GM19238 (cell line): Measurements from ENCODE around the gene POP5.

Experiments used
- DNase-seq: peaks from one replicate; pipeline ENCODE4 v3.0.0; 2011; ENCODE audit warnings: low spot score; ENCODE audit not compliant: insufficient read length

Gene POP5

GRCh38 chr12:120590741-120591407, 9.7 kb upstream of the POP5 start:
- no peak for DNase-seq

DNA sequence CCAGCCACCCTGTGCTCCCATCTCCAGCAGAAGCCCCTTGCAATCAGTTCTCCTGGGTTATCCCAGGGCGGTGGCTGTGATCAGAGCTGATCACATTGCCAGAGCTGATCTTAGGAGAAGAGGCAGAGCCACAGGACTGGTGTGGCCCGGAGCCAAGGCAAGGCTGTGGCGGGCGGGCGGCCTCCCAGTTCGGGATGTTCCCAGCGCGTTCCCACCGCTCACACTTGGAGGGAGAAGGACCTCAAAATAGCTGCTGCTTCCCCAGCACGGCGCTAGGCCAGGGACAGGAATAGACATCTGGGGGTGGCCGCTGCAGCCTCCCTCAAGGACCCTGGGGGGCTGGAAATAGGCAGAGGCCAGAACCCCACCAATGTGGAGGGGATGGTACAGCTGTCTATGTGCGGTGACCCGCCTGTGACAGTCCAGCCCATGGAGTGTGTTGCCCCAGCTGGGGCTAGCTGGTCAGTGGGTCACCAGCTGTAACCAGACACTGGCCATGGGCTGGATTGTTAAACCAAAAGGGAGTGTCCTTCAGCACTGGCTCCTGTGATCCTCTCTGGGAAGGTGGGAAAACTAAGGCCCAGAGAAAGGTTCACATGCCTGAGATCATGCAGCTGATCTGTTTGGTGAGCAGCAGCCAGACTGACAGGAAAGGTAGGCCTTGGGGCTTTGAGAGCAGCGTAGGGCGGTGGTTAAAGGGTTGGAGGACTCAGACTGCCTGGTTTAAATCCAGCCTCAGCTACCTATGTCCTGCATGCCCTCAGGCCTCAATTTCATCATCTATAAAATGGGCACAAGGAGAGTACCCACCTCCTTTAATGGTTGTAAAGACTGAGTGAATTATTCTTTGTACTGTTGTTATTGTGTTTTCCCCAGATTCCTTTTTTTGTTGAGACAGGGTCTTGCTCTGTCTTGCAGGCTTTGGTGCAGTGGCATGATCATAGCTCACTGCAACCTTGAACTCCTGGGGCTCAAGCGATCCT, 8.0 kb upstream of the POP5 start:
- DNase-seq = no peak

- no peak for DNase-seq
Measured at GRCh38 chr12:120588371-120588770, 7.2 kb upstream of the POP5 start.

DNA sequence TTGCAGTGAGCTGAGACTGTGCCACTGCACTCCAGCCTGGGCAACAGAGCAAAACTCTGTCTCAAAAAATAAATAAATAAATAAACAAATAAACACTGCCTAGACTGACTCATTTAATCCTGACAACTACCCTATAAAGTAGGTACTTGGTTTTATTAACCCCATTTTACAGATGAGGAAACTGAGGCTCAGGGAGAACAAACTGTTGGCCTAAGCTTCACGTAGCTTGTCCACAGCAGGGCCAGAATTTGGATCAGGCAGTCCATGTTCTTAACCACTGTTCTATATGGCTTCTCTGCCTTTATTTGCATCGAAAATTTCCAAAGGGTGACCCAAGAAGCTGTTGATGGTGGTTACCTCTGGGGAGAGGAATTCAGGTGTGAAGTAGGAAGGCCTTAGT, 5.7 kb upstream of the POP5 start:
- no peak for DNase-seq

GRCh38 chr12:120586206-120586605, 5.0 kb upstream of the POP5 start:
- no peak for DNase-seq

GRCh38 chr12:120584343-120585149, 3.3 kb upstream of the POP5 start:
- DNase-seq = peak; percentile 15

GRCh38 chr12:120583478-120584030, 2.4 kb upstream of the POP5 start:
- DNase-seq = peak; percentile 65

DNA sequence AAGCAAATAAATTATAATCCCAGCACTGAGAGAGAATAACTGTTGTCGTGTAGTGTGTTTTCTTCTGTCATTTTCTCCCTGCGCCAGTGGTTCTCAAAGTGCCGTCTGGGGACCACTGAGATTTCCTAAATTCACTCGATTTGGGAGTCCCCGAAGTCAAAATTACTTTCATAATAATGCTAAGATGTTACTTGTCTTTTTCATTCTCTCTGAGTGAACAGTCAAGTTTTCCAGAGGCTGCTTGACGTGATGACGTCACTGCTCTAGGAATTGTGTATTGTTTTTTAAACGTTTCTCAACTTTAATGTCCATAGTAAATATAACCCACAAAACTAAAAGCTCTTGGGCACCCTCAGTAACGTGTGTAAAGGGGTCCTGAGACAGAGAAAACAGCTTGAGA, 796 bp upstream of the POP5 start:
- DNase-seq = no peak

- no peak for DNase-seq
Measured at GRCh38 chr12:120579179-120579578, 2.0 kb downstream of the POP5 start.

- DNase-seq = no peak
Measured at GRCh38 chr12:120574106-120574505, 7.1 kb downstream of the POP5 start.

DNA sequence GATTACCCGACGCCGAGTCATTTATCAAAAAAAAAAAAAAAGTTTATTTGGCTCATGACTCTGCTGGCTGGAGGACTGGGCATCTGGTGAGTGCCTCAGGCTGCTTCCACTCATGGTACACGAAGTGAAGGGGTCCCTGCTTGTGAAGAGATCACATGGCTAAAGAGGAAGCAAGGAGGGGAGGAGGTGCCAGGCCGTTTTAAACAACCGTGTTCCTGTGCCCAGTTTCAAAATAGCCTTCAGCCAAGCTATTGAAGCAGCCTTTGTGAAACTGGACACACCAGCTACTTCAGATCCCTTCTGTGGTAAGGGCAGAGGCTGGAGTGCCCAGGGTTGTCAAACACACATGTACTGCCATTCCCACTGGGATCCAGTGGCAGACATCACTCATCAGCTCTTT, 7.6 kb downstream of the POP5 start:
- no peak for DNase-seq

DNA sequence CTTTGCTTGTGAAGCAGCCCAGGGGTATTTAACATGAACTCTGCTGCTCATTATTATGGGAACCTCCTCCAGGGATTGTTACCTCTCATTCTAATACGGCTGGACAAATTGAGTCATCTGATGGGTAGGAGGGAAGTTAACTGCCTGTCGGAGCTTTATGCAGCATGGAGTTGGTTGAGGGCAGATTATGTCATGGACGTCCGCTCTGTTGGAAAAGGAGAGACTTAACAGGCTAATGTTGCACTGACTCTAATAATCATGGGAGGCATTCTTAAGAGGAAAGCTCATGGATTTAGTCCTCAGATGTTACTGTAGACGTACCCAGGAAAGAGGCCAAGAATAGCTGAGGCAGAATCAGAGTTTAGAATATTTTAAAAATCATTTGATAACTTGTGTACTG, 9.9 kb downstream of the POP5 start:
- no peak for DNase-seq

- DNase-seq = no peak
Measured at GRCh38 chr12:120563495-120563894, 17.7 kb downstream of the POP5 start.

DNA sequence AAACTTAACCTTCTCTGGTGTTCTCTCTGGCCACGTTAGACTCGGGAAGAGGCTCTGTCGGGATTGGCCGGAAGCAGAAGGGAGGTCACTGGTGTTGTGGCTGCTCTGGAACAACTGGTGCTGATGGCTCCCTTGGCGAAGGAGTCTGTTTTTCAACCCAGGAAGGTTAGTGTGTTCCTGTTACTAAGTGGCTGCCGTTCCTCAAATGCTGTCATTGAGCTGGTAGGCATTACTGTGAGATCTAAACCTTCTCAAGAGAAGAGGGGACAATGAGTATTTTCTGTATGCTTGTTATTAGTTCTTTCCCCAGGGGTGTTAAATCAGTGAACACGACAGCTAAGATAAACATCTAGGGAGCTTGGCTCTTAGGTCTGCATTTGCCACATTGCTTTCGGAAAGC, 18.3 kb downstream of the POP5 start:
- DNase-seq = no peak

DNA sequence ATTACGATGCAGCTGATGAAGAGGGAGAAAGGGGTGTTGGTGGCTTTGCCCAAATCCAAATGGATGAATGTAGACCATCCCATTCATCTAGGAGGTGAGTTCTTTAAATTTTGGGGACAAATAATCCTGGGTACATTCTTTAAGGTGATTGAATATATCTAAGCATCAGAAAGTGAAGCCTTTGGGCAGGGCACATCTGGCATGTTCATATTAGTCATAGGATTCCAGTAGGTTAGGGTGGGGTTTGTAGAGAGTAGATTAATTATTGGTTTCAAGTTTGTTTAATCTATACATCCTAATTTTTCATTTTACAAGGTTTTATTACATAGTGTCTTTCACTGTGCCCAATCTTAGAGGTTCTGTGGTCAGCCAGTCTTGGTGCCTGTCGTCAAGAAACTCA, 23.6 kb downstream of the POP5 start:
- DNase-seq = no peak

- no peak for DNase-seq
Measured at GRCh38 chr12:120554678-120555077, 26.5 kb downstream of the POP5 start.

DNA sequence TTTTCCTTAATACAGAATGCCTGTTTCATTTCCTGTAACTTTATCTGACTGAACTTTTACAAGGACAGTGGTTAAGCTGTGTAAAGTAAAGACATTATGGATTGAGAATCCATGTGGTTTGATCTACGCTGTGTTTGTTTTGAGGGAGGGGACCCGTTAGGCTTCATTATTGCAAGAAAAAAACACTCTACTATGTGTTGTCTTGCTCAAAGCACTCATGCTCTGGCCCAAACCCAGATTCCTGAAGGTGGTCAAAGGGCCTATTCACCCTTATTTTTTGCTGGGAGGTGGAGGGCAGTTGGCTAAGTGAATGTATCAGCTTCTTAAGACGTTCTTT, 35.2 kb downstream of the POP5 start:
- no peak for DNase-seq

DNA sequence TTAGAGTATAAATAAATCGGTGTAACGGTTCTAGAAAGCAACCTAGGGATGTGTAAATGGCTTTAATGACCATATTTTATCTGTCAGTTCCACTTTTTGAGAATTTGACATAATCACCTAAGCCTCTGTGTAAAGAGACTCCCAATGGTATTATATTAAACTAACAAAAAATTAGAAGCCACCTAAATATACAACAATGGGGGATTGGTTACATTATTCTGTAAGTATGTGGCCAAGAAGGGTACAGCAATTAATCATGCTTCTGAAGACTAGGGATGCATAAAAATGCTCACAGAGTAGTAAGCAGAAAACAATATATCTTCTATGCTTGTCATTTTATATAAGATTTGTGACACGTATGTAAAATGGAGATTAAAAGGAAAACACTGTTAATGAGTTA, 36.5 kb downstream of the POP5 start:
- DNase-seq = no peak

DNA sequence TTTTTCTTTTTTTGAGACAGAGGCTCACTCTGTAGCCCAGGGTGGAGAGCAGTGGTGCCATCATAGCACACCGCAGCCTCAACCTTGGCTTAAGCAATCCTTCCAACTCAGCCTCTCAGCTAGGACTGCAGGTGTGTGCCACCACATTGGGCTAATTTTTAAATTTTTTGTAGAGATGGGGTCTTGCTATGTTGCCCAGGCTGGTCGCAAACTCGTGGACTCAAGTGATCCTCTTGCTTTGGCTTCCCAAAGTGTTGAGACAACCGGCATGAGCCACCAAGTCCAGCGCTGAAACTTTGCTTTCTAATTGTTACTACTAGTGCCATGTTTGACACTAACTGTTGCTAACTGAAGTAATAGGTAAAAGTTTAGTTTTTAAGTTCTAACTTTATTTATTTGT, 39.0 kb downstream of the POP5 start:
- no peak for DNase-seq

- no peak for DNase-seq
Measured at GRCh38 chr12:120540445-120540844, 40.8 kb downstream of the POP5 start.

DNA sequence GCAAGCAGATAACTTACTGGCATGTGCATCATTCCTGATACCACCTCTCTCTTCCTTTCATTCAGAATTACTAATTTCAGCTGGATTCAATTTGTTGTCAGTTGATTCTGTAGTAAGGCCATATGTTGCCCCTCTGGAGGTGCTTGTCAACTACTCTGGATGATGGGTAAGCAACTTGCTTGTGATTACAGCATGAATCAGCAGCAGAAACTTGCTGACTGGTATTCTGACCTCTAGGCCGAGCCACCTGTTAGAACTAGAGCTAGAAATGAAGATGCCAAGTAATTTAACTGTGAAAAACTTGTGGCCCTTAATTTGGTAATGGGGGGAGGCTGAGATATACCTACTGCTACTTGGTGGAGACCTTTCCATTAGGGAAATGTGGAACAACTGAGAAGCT, 41.9 kb downstream of the POP5 start:
- no peak for DNase-seq
